H1 (cell line): ENCODE data around the gene LIPF. TPM values are rescaled to one million over a fixed set of nuclear protein-coding genes. Genes with fewer than 3 reads are reported as not detected.
A peak's percentile ranks its signal among the peaks of the same experiment; 100 is the strongest.

Experiments
- CTCF ChIA-PET: fragments of 300-600 bp; sonication (Branson Sonifier 250); formaldehyde crosslinking; loops from one replicate; lab custom pipeline; 2021; ENCODE audit not compliant: partially characterized antibody; lab: Charles Lee
- POLR2A ChIA-PET: fragments of 300-600 bp; sonication (Branson Sonifier 250); formaldehyde crosslinking; loops from one replicate; lab custom pipeline; 2021; ENCODE audit warnings: inconsistent platforms; ENCODE audit not compliant: partially characterized antibody; lab: Charles Lee
- DNase-seq, 2 experiments: peaks; one replicate each; pipeline versions ENCODE4 v3.0.0 to v3.0.0-alpha.2; 2010 to 2022; ENCODE audit warnings: low spot score in 2 of 2, low read depth in 1 of 2, mixed read lengths in 1 of 2
- FAIRE-seq: peaks from 2 replicates; lab custom pipeline; 2011; peaks lifted over from hg19 to GRCh38; lab: Jason Lieb, UNC
- H2AFZ ChIP-seq: 2 replicates; pipeline ENCODE4 v1.8.1; 2012; ENCODE audit warnings: low read length, inconsistent platforms
- H2AK5ac ChIP-seq: 2 replicates; pipeline ENCODE4 v1.6.1; 2013; ENCODE audit warnings: low read depth, low read length
- H2BK120ac ChIP-seq: replicated peaks from 2 replicates; pipeline ENCODE3; 2013; ENCODE audit warnings: low read depth, low read length, inconsistent platforms
- H2BK12ac ChIP-seq: 2 replicates; pipeline ENCODE4 v1.6.1; 2013; ENCODE audit warnings: low read depth, low read length
- H2BK15ac ChIP-seq: 2 replicates; pipeline ENCODE4 v1.6.1; 2013; ENCODE audit warnings: low read length
- H2BK20ac ChIP-seq: 2 replicates; pipeline ENCODE4 v1.6.1; 2013; ENCODE audit warnings: low read length
- H2BK5ac ChIP-seq: 2 replicates; pipeline ENCODE4 v1.6.1; 2013; ENCODE audit warnings: low read depth, low read length
- H3K14ac ChIP-seq: 2 replicates; pipeline ENCODE4 v1.6.1; 2013; ENCODE audit warnings: inconsistent platforms; ENCODE audit not compliant: insufficient read length
- H3K18ac ChIP-seq: 2 replicates; pipeline ENCODE4 v1.6.1; 2013; ENCODE audit warnings: low read length; ENCODE audit errors: extremely low read depth
- H3K23ac ChIP-seq: 2 replicates; pipeline ENCODE4 v1.6.1; 2013; ENCODE audit warnings: inconsistent platforms; ENCODE audit not compliant: insufficient read length
- H3K23me2 ChIP-seq: 2 replicates; pipeline ENCODE4 v1.6.1; 2013; ENCODE audit warnings: low read depth, low read length
- H3K27ac ChIP-seq: 2 replicates; pipeline ENCODE4 v1.6.1; 2011; ENCODE audit warnings: low read depth, low read length, inconsistent platforms
- H3K27me3 ChIP-seq, 4 experiments: replicated peaks in 1 of 4; 1 replicate in 1 of 4; 2 replicates in 3 of 4; pipeline versions ENCODE4 v1.6.1 to v1.8.1; 2011 to 2013; ENCODE audit warnings: low read length in 3 of 4, mild to moderate bottlenecking in 3 of 4, inconsistent platforms in 2 of 4, mixed read lengths in 2 of 4, moderate library complexity in 1 of 4; ENCODE audit not compliant: control insufficient read depth in 3 of 4, insufficient read depth in 3 of 4; ENCODE audit errors: extremely low read depth in 1 of 4
- H3K36me3 ChIP-seq, 4 experiments: 2 replicates each; pipeline versions ENCODE4 v1.6.1 to v1.8.1; 2011 to 2013; ENCODE audit warnings: mild to moderate bottlenecking in 4 of 4, low read length in 3 of 4, moderate library complexity in 2 of 4, control low read depth in 1 of 4, inconsistent platforms in 1 of 4; ENCODE audit not compliant: insufficient read depth in 4 of 4, control insufficient read depth in 2 of 4
- H3K4ac ChIP-seq: replicated peaks from 2 replicates; pipeline ENCODE3; 2013; ENCODE audit warnings: low read length, low read depth, mixed read lengths, inconsistent platforms; ENCODE audit not compliant: insufficient read length
- H3K4me1 ChIP-seq, 4 experiments: replicated peaks in 1 of 4; 1 replicate in 1 of 4; 2 replicates in 3 of 4; pipeline versions ENCODE4 v1.6.1 to v1.8.1; 2011 to 2013; ENCODE audit warnings: low read length in 3 of 4, inconsistent platforms in 2 of 4, mixed read lengths in 1 of 4; ENCODE audit not compliant: insufficient read depth in 4 of 4, control insufficient read depth in 3 of 4
- H3K4me2 ChIP-seq, 2 experiments: 2 replicates each; pipeline versions ENCODE4 v1.6.1 to v1.8.1; 2011 to 2013; ENCODE audit warnings: low read depth in 2 of 2, low read length in 2 of 2, control low read depth in 1 of 2, inconsistent platforms in 1 of 2, mild to moderate bottlenecking in 1 of 2; ENCODE audit not compliant: insufficient read depth in 1 of 2
- H3K4me3 ChIP-seq, 4 experiments: fragments of 200-600, 300-600 bp in 1 of 4; sonication (generic), shearing (Covaris generic), sonication (Bioruptor Twin) in 1 of 4; 2 replicates each; pipeline versions ENCODE4 v1.5.1 to v1.8.1; 2011 to 2016; ENCODE audit warnings: low read length in 4 of 4, low read depth in 3 of 4, control low read depth in 2 of 4, inconsistent platforms in 2 of 4, mild to moderate bottlenecking in 2 of 4, mixed read lengths in 1 of 4, moderate library complexity in 1 of 4; ENCODE audit not compliant: insufficient read depth in 2 of 4; ENCODE audit errors: extremely low read depth in 1 of 4
- H3K56ac ChIP-seq: replicated peaks from 2 replicates; pipeline ENCODE3; 2013; ENCODE audit warnings: low read depth, mild to moderate bottlenecking, mixed read lengths, low read length, inconsistent platforms; ENCODE audit not compliant: insufficient read length
- H3K79me1 ChIP-seq: 2 replicates; pipeline ENCODE4 v1.6.1; 2013; ENCODE audit warnings: low read depth, low read length, control low read depth
- H3K79me2 ChIP-seq, 2 experiments: 2 replicates each; pipeline versions ENCODE4 v1.6.1 to v1.8.1; 2012 to 2013; ENCODE audit warnings: low read length in 2 of 2, mild to moderate bottlenecking in 2 of 2, inconsistent platforms in 1 of 2; ENCODE audit not compliant: insufficient read depth in 2 of 2, control insufficient read depth in 1 of 2
- H3K9ac ChIP-seq, 4 experiments: replicated peaks in 1 of 4; 1 replicate in 1 of 4; 2 replicates in 3 of 4; pipeline versions ENCODE4 v1.6.1 to v1.8.1; 2011 to 2013; ENCODE audit warnings: low read depth in 3 of 4, low read length in 3 of 4, control low read depth in 2 of 4, mild to moderate bottlenecking in 2 of 4, moderate library complexity in 2 of 4, inconsistent platforms in 1 of 4; ENCODE audit errors: extremely low read depth in 1 of 4
- H3K9me3 ChIP-seq, 2 experiments: 2 replicates each; pipeline versions ENCODE4 v1.6.1 to v1.8.1; 2012 to 2013; ENCODE audit warnings: mild to moderate bottlenecking in 2 of 2, moderate library complexity in 2 of 2, control low read depth in 1 of 2, inconsistent platforms in 1 of 2, low read depth in 1 of 2, low read length in 1 of 2, mixed read lengths in 1 of 2; ENCODE audit not compliant: insufficient read depth in 2 of 2
- H4K20me1 ChIP-seq, 2 experiments: replicated peaks in 1 of 2; 2 replicates each; pipeline versions ENCODE3 to v1.8.1; 2011 to 2013; ENCODE audit warnings: inconsistent platforms in 2 of 2, low read length in 2 of 2, mild to moderate bottlenecking in 1 of 2; ENCODE audit not compliant: insufficient read depth in 2 of 2, control insufficient read depth in 1 of 2
- H4K5ac ChIP-seq: 2 replicates; pipeline ENCODE4 v1.6.1; 2013; ENCODE audit warnings: low read length, low read depth, mixed read lengths, inconsistent platforms; ENCODE audit not compliant: insufficient read length
- H4K8ac ChIP-seq: 2 replicates; pipeline ENCODE4 v1.8.0; 2013; ENCODE audit warnings: mild to moderate bottlenecking, moderate library complexity, low read length, inconsistent platforms; ENCODE audit not compliant: insufficient read depth; ENCODE audit errors: extremely low read depth
- H4K91ac ChIP-seq: replicated peaks from 2 replicates; pipeline ENCODE3; 2013; ENCODE audit warnings: low read length, mixed read lengths, inconsistent platforms; ENCODE audit not compliant: insufficient read length
- WGBS, 2 experiments: shearing (Covaris generic) in 1 of 2; methylation state at CpG; one replicate each; pipeline versions ENCODE4 v1.1.6 to v1.1.7; 2013 to 2015; ENCODE audit warnings: low lambda C conversion rate in 2 of 2, mixed read lengths in 2 of 2, inconsistent platforms in 1 of 2, low coverage in 1 of 2, missing lambda C conversion rate in 1 of 2; ENCODE audit not compliant: insufficient replicate concordance in 2 of 2, insufficient coverage in 1 of 2, insufficient read length in 1 of 2; ENCODE audit errors: extremely low coverage in 1 of 2, missing lambda C conversion rate in 1 of 2; 5-methylcytosine and 5-hydroxymethylcytosine counted together
- polyA plus RNA-seq, 7 experiments: library from polyadenylated mRNA; depleted of rRNA in 3 of 7; stranded (reverse) in 5 of 7; unstranded in 2 of 7; fragments of >200 nt in 5 of 7; fragments of 200-250 nt in 2 of 7; gene quantifications; 1 replicate in 5 of 7; 2 replicates in 1 of 7; 4 replicates in 1 of 7; pipeline versions ENCODE4 v1.2.1 to v1.2.3, GENCODE V29; 2011 to 2013; ENCODE audit warnings: missing spikeins in 2 of 7, mixed read lengths in 2 of 7
- total RNA-seq: library from RNA; stranded (reverse); fragmentation: NEBNext Ultra II Directional; extraction: Animal tissue kit (Norgen Biotek cat#: 25700); gene quantifications from 2 replicates; pipeline ENCODE4 v1.2.1, GENCODE V29; 2021

Gene LIPF
- total and polyA plus RNA-seq, 2 of the 8 experiments (the other 6 are each of a cell fraction or from before 2014, with no cell fraction given) = not detected

DNA sequence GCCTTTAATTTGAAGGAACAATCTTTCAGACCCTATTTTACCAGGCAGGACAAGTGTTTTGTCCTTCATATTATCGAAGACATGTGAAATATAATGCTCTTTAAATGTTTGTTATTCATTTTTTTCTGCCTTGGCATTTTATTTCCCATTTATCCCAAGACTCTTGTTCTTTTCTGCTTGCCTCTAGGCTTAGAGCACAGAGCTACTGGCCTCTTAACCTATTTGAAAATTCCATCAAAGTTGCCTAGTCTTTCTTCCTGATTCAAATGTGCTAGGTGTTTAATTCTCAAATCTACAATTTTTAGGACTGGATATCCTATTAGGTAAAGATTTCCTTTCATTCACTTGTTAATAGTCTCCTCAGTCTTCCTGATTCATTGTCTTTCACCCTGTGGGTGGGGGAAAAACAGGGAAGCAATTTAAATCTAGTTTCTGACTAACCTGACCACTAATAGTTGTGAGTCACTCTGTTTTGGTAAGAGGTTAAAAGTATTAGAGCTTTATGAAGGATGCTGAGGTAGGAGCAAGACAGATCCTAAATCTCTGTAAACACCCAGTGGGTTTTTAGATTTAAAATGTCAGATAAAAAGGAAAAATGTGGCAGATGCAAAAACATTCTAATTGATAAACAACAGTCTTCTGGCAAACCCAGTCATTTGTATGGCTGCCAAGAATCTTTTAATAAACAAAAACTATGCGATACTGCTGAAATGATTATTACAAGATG is 43.4 kb downstream of the LIPF start:
- no peak overlapping the region for H3K18ac ChIP-seq
- DNase-seq (no peak), FAIRE-seq (no peak)
- ChIA-PET CTCF (interaction anchor here (0.9 kb wide), 2 partner anchors 21 to 48 kb away, joined by 3 read pairs; no protein-coding TSS in a partner anchor), POLR2A (no interaction called here)
- no peak overlapping the region for H2AK5ac ChIP-seq
- peaks cover 0 to 5% (median 2%) of the 10 kb centered on the region in 4 experiments; a peak in 1 of 7 replicates for H3K4me1 ChIP-seq
- H3K23ac ChIP-seq = no peak overlapping the region
- H3K27ac ChIP-seq = no peak overlapping the region
- H2BK12ac ChIP-seq = no peak overlapping the region
- H3K27me3 ChIP-seq = peaks cover 17 to 42% (median 31%) of the 10 kb centered on the region in 4 experiments; a peak in 6 of 7 replicates
- no peak overlapping the region for H2BK20ac ChIP-seq
- no peak overlapping the region for H2BK5ac ChIP-seq
- no peaks in the 10 kb centered on the region for H3K79me1 ChIP-seq
- no peak overlapping the region for H4K5ac ChIP-seq
- H2BK120ac ChIP-seq = no peak overlapping the region
- no peak overlapping the region for H4K91ac ChIP-seq
- no peaks in the 10 kb centered on the region for H4K20me1 ChIP-seq
- 0 out of 8 replicates have a peak overlapping the region, but pooled peaks of 1 of the 4 experiments have one; percentile 19 for H3K4me3 ChIP-seq
- H3K36me3 ChIP-seq = no peaks in the 10 kb centered on the region; a peak in 1 of 8 replicates
- no peak overlapping the region for H2BK15ac ChIP-seq
- no peak overlapping the region for H3K4ac ChIP-seq
- H3K14ac ChIP-seq = no peak overlapping the region
- no peaks in the 10 kb centered on the region for H3K9me3 ChIP-seq
- no peak overlapping the region for H3K56ac ChIP-seq
- no peaks in the 10 kb centered on the region for H3K79me2 ChIP-seq
- 78% methylated on average over 2 of the region's 2 CpGs; no CpG with 5 or more reads in 1 of the 2 experiments for WGBS, 2 experiments
- H3K23me2 ChIP-seq = no peaks in the 10 kb centered on the region
- H3K9ac ChIP-seq = no peak overlapping the region
- no peak overlapping the region for H4K8ac ChIP-seq
- H3K4me2 ChIP-seq = peak overlapping the region in 1 of 2 experiments; percentile 13; a peak in 1 of 4 replicates
- H2AFZ ChIP-seq = no peak overlapping the region
